ENCODE measurements around the gene CCNT2. TPM values are rescaled to one million over a fixed set of nuclear protein-coding genes. Genes with fewer than 3 reads are reported as not detected.

CCNT2 gene
- polyA plus RNA-seq, 1 of the 3 experiments (the other 2 are of a cell fraction) = 5.3 TPM

GRCh38 chr2:134869946-134870736, 48.5 kb upstream of the CCNT2 start:
- Histone ChIP-seq H3F3A (replicated peaks; ENCODE audit: insufficient read depth) (no peaks in the 10 kb centered on the region), H4K20me1 (ENCODE audit: insufficient read depth) (no peaks in the 10 kb centered on the region), H3K27ac (ENCODE audit: low read depth in 2 of 2, low read length in 1 of 2) (no peak overlapping the region), H3K4me3 (ENCODE audit: low read depth in 2 of 2, low read length in 1 of 2) (no peak overlapping the region), H2AFZ (ENCODE audit: low read depth) (no peak overlapping the region), H3K9me3 (no peaks in the 10 kb centered on the region), H3K36me3 (replicated peaks in 1 of 2; ENCODE audit: control insufficient read depth in 1 of 2, insufficient read depth in 2 of 2, low read length in 1 of 2) (no peaks in the 10 kb centered on the region), H3K9ac (no peak overlapping the region), H3K4me2 (no peak overlapping the region), H3K4me1 (ENCODE audit: control insufficient read depth in 1 of 2, insufficient read depth in 2 of 2, low read depth in 1 of 2, low read length in 1 of 2) (no peaks in the 10 kb centered on the region; a peak in 1 of 4 replicates), H3K27me3 (ENCODE audit: insufficient read depth) (no peaks in the 10 kb centered on the region), H3K79me2 (ENCODE audit: insufficient read depth) (no peaks in the 10 kb centered on the region), H3K9me2 (no peaks in the 10 kb centered on the region)
- no peak for DNase-seq
- 30% methylated on average over 6 of the region's 8 CpGs for WGBS (ENCODE audit: low lambda C conversion rate)
- POLR2A ChIA-PET = no interaction called here
- CTCF ChIA-PET = interaction anchor here (0.7 to 1.5 kb wide), 5 partner anchors 16 to 985 kb away, joined by 3 to 5 read pairs (median 4); no protein-coding TSS in a partner anchor
- TF ChIP-seq MEF2A (IDR thresholded peaks at IDR 0.05; ENCODE audit: borderline replicate concordance, low read depth) = no peak
- no peak for TF ChIP-seq MXI1 (IDR thresholded peaks at IDR 0.05; ENCODE audit: low read depth, low read length)
- TF ChIP-seq NFIC (IDR thresholded peaks at IDR 0.05; ENCODE audit: borderline replicate concordance) = no peak
- TF ChIP-seq YY1 (IDR thresholded peaks at IDR 0.05; ENCODE audit: low read depth) = no peak
- TF ChIP-seq FOXM1 (IDR thresholded peaks at IDR 0.05; ENCODE audit: low read depth) = no peak
- TF ChIP-seq PBX3 (IDR thresholded peaks at IDR 0.05) = no peak
- no peak for TF ChIP-seq TEAD4 (IDR thresholded peaks at IDR 0.05; ENCODE audit: borderline replicate concordance, insufficient read depth)
- TF ChIP-seq GATA2 (CRISPR knock-in tag; IDR thresholded peaks at IDR 0.05) = no peak
- no peak for TF ChIP-seq RCOR1 (IDR thresholded peaks at IDR 0.05; ENCODE audit: low read length)
- TF ChIP-seq REST (IDR thresholded peaks at IDR 0.05; ENCODE audit: low read depth, low read length) = no peak
- TF ChIP-seq RXRA (IDR thresholded peaks at IDR 0.05; ENCODE audit: borderline replicate concordance, low read depth) = no peak
- TF ChIP-seq IRF3 (IDR thresholded peaks at IDR 0.05; ENCODE audit: low read depth, low read length) = no peak
- TF ChIP-seq, protein P1, sequence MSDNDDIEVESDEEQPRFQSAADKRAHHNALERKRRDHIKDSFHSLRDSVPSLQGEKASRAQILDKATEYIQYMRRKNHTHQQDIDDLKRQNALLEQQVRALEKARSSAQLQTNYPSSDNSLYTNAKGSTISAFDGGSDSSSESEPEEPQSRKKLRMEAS (IDR thresholded peaks at IDR 0.05; ENCODE audit: low read depth) = no peak
- no peak for TF ChIP-seq FOSL2 (IDR thresholded peaks at IDR 0.05; ENCODE audit: borderline replicate concordance, low read depth)
- TF ChIP-seq, protein P2, sequence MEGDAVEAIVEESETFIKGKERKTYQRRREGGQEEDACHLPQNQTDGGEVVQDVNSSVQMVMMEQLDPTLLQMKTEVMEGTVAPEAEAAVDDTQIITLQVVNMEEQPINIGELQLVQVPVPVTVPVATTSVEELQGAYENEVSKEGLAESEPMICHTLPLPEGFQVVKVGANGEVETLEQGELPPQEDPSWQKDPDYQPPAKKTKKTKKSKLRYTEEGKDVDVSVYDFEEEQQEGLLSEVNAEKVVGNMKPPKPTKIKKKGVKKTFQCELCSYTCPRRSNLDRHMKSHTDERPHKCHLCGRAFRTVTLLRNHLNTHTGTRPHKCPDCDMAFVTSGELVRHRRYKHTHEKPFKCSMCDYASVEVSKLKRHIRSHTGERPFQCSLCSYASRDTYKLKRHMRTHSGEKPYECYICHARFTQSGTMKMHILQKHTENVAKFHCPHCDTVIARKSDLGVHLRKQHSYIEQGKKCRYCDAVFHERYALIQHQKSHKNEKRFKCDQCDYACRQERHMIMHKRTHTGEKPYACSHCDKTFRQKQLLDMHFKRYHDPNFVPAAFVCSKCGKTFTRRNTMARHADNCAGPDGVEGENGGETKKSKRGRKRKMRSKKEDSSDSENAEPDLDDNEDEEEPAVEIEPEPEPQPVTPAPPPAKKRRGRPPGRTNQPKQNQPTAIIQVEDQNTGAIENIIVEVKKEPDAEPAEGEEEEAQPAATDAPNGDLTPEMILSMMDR (IDR thresholded peaks at IDR 0.05) = no peak
- TF ChIP-seq SIN3A (IDR thresholded peaks at IDR 0.05; ENCODE audit: borderline replicate concordance, low read depth, low read length) = no peak
- no peak for TF ChIP-seq TCF12 (IDR thresholded peaks at IDR 0.05)
- TF ChIP-seq EZH2phosphoT487 (IDR thresholded peaks at IDR 0.05; ENCODE audit: borderline replicate concordance, low read depth) = no peak
- TF ChIP-seq SMC3 (IDR thresholded peaks at IDR 0.05; ENCODE audit: low read depth, low read length) = no peak
